ENCODE data around the gene SLC23A1. TPM values are rescaled to one million over a fixed set of nuclear protein-coding genes. Genes with fewer than 3 reads are reported as not detected.

SLC23A1 gene
- total and polyA plus RNA-seq, 2 of the 13 experiments (the other 11 are each of a cell fraction or from before 2014, with no cell fraction given): 6.0 to 6.6 TPM

- TF ChIP-seq ZNF576 (CRISPR knock-in tag; IDR thresholded peaks at IDR 0.05) (no peak), ZNF234 (CRISPR knock-in tag; conservative IDR thresholded peaks at IDR 0.05) (no peak), FOXA1 (IDR thresholded peaks at IDR 0.05) (no peak), FOXA1 (CRISPR knock-in tag; IDR thresholded peaks at IDR 0.05) (no peak), HCFC1 (IDR thresholded peaks at IDR 0.05; ENCODE audit: low read depth, low read length) (no peak), BORCS8-MEF2B (CRISPR knock-in tag; IDR thresholded peaks at IDR 0.05) (no peak), ZNF501 (CRISPR knock-in tag; IDR thresholded peaks at IDR 0.05) (no peak), CC2D1A (CRISPR knock-in tag; IDR thresholded peaks at IDR 0.05) (no peak), EHMT2 (IDR thresholded peaks at IDR 0.05; ENCODE audit: borderline replicate concordance, low read depth, low read length) (no peak), ZNF841 (CRISPR knock-in tag; IDR thresholded peaks at IDR 0.05; ENCODE audit: borderline replicate concordance) (no peak), RAD21 (CRISPR knock-in tag; IDR thresholded peaks at IDR 0.05) (no peak), ZNF607 (CRISPR knock-in tag; IDR thresholded peaks at IDR 0.05; ENCODE audit: borderline replicate concordance) (no peak)
- TF ChIP-seq, protein P1, sequence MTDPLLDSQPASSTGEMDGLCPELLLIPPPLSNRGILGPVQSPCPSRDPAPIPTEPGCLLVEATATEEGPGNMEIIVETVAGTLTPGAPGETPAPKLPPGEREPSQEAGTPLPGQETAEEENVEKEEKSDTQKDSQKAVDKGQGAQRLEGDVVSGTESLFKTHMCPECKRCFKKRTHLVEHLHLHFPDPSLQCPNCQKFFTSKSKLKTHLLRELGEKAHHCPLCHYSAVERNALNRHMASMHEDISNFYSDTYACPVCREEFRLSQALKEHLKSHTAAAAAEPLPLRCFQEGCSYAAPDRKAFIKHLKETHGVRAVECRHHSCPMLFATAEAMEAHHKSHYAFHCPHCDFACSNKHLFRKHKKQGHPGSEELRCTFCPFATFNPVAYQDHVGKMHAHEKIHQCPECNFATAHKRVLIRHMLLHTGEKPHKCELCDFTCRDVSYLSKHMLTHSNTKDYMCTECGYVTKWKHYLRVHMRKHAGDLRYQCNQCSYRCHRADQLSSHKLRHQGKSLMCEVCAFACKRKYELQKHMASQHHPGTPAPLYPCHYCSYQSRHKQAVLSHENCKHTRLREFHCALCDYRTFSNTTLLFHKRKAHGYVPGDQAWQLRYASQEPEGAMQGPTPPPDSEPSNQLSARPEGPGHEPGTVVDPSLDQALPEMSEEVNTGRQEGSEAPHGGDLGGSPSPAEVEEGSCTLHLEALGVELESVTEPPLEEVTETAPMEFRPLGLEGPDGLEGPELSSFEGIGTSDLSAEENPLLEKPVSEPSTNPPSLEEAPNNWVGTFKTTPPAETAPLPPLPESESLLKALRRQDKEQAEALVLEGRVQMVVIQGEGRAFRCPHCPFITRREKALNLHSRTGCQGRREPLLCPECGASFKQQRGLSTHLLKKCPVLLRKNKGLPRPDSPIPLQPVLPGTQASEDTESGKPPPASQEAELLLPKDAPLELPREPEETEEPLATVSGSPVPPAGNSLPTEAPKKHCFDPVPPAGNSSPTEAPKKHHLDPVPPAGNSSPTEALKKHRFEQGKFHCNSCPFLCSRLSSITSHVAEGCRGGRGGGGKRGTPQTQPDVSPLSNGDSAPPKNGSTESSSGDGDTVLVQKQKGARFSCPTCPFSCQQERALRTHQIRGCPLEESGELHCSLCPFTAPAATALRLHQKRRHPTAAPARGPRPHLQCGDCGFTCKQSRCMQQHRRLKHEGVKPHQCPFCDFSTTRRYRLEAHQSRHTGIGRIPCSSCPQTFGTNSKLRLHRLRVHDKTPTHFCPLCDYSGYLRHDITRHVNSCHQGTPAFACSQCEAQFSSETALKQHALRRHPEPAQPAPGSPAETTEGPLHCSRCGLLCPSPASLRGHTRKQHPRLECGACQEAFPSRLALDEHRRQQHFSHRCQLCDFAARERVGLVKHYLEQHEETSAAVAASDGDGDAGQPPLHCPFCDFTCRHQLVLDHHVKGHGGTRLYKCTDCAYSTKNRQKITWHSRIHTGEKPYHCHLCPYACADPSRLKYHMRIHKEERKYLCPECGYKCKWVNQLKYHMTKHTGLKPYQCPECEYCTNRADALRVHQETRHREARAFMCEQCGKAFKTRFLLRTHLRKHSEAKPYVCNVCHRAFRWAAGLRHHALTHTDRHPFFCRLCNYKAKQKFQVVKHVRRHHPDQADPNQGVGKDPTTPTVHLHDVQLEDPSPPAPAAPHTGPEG (CRISPR knock-in tag; IDR thresholded peaks at IDR 0.05): no peak
- TF ChIP-seq, protein P2, sequence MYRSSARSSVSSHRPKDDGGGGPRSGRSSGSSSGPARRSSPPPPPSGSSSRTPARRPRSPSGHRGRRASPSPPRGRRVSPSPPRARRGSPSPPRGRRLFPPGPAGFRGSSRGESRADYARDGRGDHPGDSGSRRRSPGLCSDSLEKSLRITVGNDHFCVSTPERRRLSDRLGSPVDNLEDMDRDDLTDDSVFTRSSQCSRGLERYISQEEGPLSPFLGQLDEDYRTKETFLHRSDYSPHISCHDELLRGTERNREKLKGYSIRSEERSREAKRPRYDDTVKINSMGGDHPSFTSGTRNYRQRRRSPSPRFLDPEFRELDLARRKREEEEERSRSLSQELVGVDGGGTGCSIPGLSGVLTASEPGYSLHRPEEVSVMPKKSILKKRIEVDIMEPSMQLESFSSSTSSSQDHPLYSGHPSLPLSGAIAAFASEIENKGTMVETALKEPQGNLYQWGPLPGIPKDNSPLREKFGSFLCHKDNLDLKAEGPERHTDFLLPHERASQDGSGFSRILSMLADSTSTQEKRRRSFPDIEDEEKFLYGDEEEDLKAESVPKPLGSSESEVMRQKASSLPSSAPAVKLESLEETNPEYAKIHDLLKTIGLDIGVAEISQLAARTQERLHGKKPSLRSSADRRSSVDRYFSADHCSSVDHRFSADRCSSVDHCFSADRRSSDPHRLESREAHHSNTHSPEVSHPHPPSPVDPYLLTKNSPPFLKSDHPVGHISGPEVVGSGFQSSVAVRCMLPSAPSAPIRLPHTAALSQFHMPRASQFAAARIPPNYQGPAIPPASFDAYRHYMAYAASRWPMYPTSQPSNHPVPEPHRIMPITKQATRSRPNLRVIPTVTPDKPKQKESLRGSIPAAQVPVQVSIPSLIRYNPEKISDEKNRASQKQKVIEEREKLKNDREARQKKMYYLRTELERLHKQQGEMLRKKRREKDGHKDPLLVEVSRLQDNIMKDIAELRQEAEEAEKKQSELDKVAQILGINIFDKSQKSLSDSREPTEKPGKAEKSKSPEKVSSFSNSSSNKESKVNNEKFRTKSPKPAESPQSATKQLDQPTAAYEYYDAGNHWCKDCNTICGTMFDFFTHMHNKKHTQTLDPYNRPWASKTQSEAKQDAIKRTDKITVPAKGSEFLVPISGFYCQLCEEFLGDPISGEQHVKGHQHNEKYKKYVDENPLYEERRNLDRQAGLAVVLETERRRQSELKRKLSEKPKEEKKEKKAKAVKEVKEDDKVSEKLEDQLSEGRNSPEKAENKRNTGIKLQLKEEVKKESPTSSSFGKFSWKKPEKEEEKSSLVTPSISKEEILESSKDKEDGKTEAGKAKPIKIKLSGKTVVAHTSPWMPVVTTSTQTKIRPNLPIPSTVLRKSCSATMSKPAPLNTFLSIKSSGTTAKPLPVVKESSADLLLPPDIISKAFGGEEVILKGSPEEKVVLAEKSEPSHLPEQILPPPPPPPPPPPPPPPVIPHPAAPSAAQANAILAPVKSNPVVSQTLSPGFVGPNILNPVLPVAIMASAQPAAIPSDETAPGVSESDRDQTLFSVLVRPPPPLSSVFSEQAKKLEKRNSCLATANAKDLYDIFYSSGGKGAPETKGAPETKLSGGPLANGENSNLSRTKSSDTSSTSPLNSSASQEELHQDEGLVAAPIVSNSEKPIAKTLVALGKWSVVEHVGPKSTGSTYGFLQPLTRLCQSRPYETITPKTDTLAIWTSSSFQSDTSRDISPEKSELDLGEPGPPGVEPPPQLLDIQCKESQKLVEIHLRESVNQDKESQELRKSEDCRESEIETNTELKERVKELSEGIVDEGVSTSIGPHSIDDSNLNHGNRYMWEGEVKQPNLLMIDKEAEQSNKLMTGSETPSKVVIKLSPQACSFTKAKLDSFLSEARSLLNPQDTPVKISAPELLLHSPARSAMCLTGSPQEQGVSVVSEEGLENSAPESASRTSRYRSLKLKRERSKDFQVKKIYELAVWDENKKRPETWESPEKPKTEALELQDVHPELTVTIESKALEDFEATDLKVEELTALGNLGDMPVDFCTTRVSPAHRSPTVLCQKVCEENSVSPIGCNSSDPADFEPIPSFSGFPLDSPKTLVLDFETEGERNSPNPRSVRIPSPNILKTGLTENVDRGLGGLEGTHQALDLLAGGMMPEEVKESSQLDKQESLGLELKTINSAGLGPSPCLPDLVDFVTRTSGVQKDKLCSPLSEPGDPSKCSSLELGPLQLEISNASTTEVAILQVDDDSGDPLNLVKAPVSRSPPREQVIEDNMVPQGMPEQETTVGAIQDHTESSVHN (CRISPR knock-in tag; IDR thresholded peaks at IDR 0.05): no peak
- TF ChIP-seq, protein P3, sequence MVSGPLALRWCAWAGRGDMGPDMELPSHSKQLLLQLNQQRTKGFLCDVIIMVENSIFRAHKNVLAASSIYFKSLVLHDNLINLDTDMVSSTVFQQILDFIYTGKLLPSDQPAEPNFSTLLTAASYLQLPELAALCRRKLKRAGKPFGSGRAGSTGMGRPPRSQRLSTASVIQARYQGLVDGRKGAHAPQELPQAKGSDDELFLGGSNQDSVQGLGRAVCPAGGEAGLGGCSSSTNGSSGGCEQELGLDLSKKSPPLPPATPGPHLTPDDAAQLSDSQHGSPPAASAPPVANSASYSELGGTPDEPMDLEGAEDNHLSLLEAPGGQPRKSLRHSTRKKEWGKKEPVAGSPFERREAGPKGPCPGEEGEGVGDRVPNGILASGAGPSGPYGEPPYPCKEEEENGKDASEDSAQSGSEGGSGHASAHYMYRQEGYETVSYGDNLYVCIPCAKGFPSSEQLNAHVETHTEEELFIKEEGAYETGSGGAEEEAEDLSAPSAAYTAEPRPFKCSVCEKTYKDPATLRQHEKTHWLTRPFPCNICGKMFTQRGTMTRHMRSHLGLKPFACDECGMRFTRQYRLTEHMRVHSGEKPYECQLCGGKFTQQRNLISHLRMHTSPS (CRISPR knock-in tag; IDR thresholded peaks at IDR 0.05; ENCODE audit: low read depth): no peak
Observed at GRCh38 chr5:139431706-139432105, 48.6 kb upstream of the SLC23A1 start (continued).

Data from HepG2 (cell line).